DOHH2 (cell line): Measurements from ENCODE around the gene WARS2.

Source experiments
- H3F3A ChIP-seq: fragments of 200-600 bp; sonication (generic), shearing (Covaris generic); 2 replicates; pipeline ENCODE4 v1.6.0; 2016; ENCODE audit warnings: antibody characterized with exemption, mild to moderate bottlenecking; ENCODE audit not compliant: control insufficient read depth, insufficient read depth
- H3K27ac ChIP-seq: fragments of 200-600 bp; sonication (generic); 2 replicates; pipeline ENCODE4 v1.5.1; 2014; ENCODE audit warnings: low read depth, mild to moderate bottlenecking, low read length, moderate library complexity
- H3K27me3 ChIP-seq: fragments of 200-600 bp; sonication (generic); 2 replicates; pipeline ENCODE4 v1.6.1; 2014; ENCODE audit warnings: mild to moderate bottlenecking, low read length, mixed read lengths; ENCODE audit not compliant: control insufficient read depth
- H3K36me3 ChIP-seq: fragments of 200-600 bp; sonication (generic); 2 replicates; pipeline ENCODE4 v1.6.1; 2014; ENCODE audit warnings: mild to moderate bottlenecking, low read length, moderate library complexity, mixed read lengths; ENCODE audit not compliant: control insufficient read depth
- H3K4me1 ChIP-seq: fragments of 200-600 bp; sonication (generic); 2 replicates; pipeline ENCODE4 v1.6.1; 2014; ENCODE audit warnings: mild to moderate bottlenecking, low read length, mixed read lengths; ENCODE audit not compliant: control insufficient read depth
- H3K4me2 ChIP-seq: fragments of 200-600 bp; sonication (generic); 2 replicates; pipeline ENCODE4 v1.6.0; 2014; ENCODE audit warnings: mild to moderate bottlenecking, low read length, moderate library complexity
- H3K4me3 ChIP-seq: fragments of 200-600 bp; sonication (generic); 2 replicates; pipeline ENCODE4 v1.5.1; 2014; ENCODE audit warnings: mild to moderate bottlenecking, low read length, mixed read lengths
- H3K79me2 ChIP-seq: fragments of 200-600 bp; sonication (generic); 2 replicates; pipeline ENCODE4 v1.6.1; 2014; ENCODE audit warnings: mild to moderate bottlenecking, low read length, mixed read lengths; ENCODE audit not compliant: control insufficient read depth
- H3K9me2 ChIP-seq: fragments of 200-600 bp; sonication (generic); replicated peaks from 2 replicates; pipeline ENCODE4 v1.6.1; 2014; ENCODE audit warnings: mild to moderate bottlenecking, low read length, mixed read lengths; ENCODE audit not compliant: control insufficient read depth
- H3K9me3 ChIP-seq: fragments of 200-600 bp; sonication (generic); 2 replicates; pipeline ENCODE4 v1.6.1; 2014; ENCODE audit warnings: antibody characterized with exemption, low read length, mixed read lengths; ENCODE audit not compliant: control insufficient read depth, insufficient read depth
- H4K20me1 ChIP-seq: fragments of 200-600 bp; sonication (generic); 2 replicates; pipeline ENCODE4 v1.6.0; 2014; ENCODE audit warnings: low read depth, mild to moderate bottlenecking, antibody characterized with exemption, low read length, moderate library complexity; ENCODE audit not compliant: control insufficient read depth, insufficient read depth
- CTCF ChIP-seq: fragments of 200-600 bp; sonication (generic); IDR thresholded peaks from one replicate; pipeline ENCODE4 v1.5.1; 2014; ENCODE audit warnings: antibody characterized with exemption, mild to moderate bottlenecking, low read depth, low read length; ENCODE audit not compliant: poor library complexity, severe bottlenecking
- EZH2phosphoT487 ChIP-seq: fragments of 200-600 bp; sonication (generic); IDR thresholded peaks from 2 replicates; pipeline ENCODE4 v1.6.1; 2017; ENCODE audit warnings: borderline replicate concordance, mild to moderate bottlenecking, antibody characterized with exemption, low read length, moderate library complexity, mixed read lengths

Gene WARS2

GRCh38 chr1:118984086-118984721 is 156.2 kb downstream of the WARS2 start:
- H3K27ac ChIP-seq, result no peak overlapping the region
- no peaks in the 10 kb centered on the region for H4K20me1 ChIP-seq
- TF ChIP-seq EZH2phosphoT487, result no peak
- no peak for TF ChIP-seq CTCF
- H3K79me2 ChIP-seq, result no peaks in the 10 kb centered on the region
- H3F3A ChIP-seq, result no peaks in the 10 kb centered on the region
- no peaks in the 10 kb centered on the region for H3K27me3 ChIP-seq
- no peak overlapping the region for H3K4me2 ChIP-seq
- no peaks in the 10 kb centered on the region for H3K4me1 ChIP-seq
- H3K9me3 ChIP-seq, result no peaks in the 10 kb centered on the region
- no peaks in the 10 kb centered on the region for H3K36me3 ChIP-seq
- no peaks in the 10 kb centered on the region for H3K9me2 ChIP-seq
- H3K4me3 ChIP-seq, result no peak overlapping the region

GRCh38 chr1:118983558-118984041 is 156.9 kb downstream of the WARS2 start:
- no peaks in the 10 kb centered on the region for H3K36me3 ChIP-seq
- TF ChIP-seq CTCF, result no peak
- no peak for TF ChIP-seq EZH2phosphoT487
- no peaks in the 10 kb centered on the region for H4K20me1 ChIP-seq
- no peaks in the 10 kb centered on the region for H3F3A ChIP-seq
- no peaks in the 10 kb centered on the region for H3K9me2 ChIP-seq
- H3K27me3 ChIP-seq, result no peaks in the 10 kb centered on the region
- no peak overlapping the region for H3K27ac ChIP-seq
- H3K4me2 ChIP-seq, result no peak overlapping the region
- no peaks in the 10 kb centered on the region for H3K9me3 ChIP-seq
- H3K79me2 ChIP-seq, result no peaks in the 10 kb centered on the region
- no peaks in the 10 kb centered on the region for H3K4me1 ChIP-seq
- H3K4me3 ChIP-seq, result no peak overlapping the region

- Histone ChIP-seq H3F3A (no peaks in the 10 kb centered on the region), H3K9me2 (no peaks in the 10 kb centered on the region), H4K20me1 (no peaks in the 10 kb centered on the region), H3K9me3 (no peaks in the 10 kb centered on the region), H3K79me2 (no peaks in the 10 kb centered on the region), H3K27ac (no peak overlapping the region), H3K4me1 (no peaks in the 10 kb centered on the region), H3K4me3 (no peak overlapping the region), H3K36me3 (no peaks in the 10 kb centered on the region), H3K27me3 (no peaks in the 10 kb centered on the region), H3K4me2 (no peak overlapping the region)
- TF ChIP-seq EZH2phosphoT487 (no peak), CTCF (no peak)
Observed at GRCh38 chr1:118982821-118983557, 157.5 kb downstream of the WARS2 start.
